Measurements from ENCODE around the gene NFATC2. TPM values are rescaled to one million over a fixed set of nuclear protein-coding genes. Genes with fewer than 3 reads are reported as not detected.

NFATC2 gene
- total RNA-seq, 1 donor: 0.36 TPM

GRCh38 chr20:51492167-51493092, 50.1 kb downstream of the NFATC2 start:
- Histone ChIP-seq H3K4me1 (ENCODE audit: insufficient read depth, low read length) (peaks cover 18% of the 10 kb centered on the region), H2AFZ (ENCODE audit: low read length) (no peak overlapping the region), H3K79me2 (ENCODE audit: insufficient read depth, low read length) (no peaks in the 10 kb centered on the region), H3K36me3 (ENCODE audit: insufficient read depth, low read length) (no peaks in the 10 kb centered on the region), H3K27ac (ENCODE audit: low read depth, low read length) (no peak overlapping the region), H4K20me1 (ENCODE audit: insufficient read depth, low read length) (no peaks in the 10 kb centered on the region), H3K4me2 (ENCODE audit: insufficient read depth, low read length) (no peak overlapping the region), H3K27me3 (ENCODE audit: insufficient read depth, low read length) (no peaks in the 10 kb centered on the region), H3K4me3 (ENCODE audit: insufficient read depth, low read length) (no peak overlapping the region), H3K9me3 (ENCODE audit: low read depth, low read length) (no peaks in the 10 kb centered on the region)
- no peak for TF ChIP-seq CTCF (IDR thresholded peaks at IDR 0.05; ENCODE audit: extremely low read depth, low read depth, low read length)
- no peak for DNase-seq (ENCODE audit: insufficient read length, low spot score, missing footprints)

GRCh38 chr20:51491393-51491792, 51.1 kb downstream of the NFATC2 start:
- no peak overlapping the region for H3K27ac ChIP-seq (ENCODE audit: low read depth, low read length)
- no peak overlapping the region for H2AFZ ChIP-seq (ENCODE audit: low read length)
- no peak overlapping the region for H3K4me2 ChIP-seq (ENCODE audit: insufficient read depth, low read length)
- TF ChIP-seq CTCF (IDR thresholded peaks at IDR 0.05; ENCODE audit: extremely low read depth, low read depth, low read length): no peak
- H3K36me3 ChIP-seq (ENCODE audit: insufficient read depth, low read length): no peaks in the 10 kb centered on the region
- H3K79me2 ChIP-seq (ENCODE audit: insufficient read depth, low read length): no peaks in the 10 kb centered on the region
- H4K20me1 ChIP-seq (ENCODE audit: insufficient read depth, low read length): no peaks in the 10 kb centered on the region
- no peaks in the 10 kb centered on the region for H3K27me3 ChIP-seq (ENCODE audit: insufficient read depth, low read length)
- no peak for DNase-seq (ENCODE audit: insufficient read length, low spot score, missing footprints)
- H3K9me3 ChIP-seq (ENCODE audit: low read depth, low read length): no peaks in the 10 kb centered on the region
- peaks cover 23% of the 10 kb centered on the region for H3K4me1 ChIP-seq (ENCODE audit: insufficient read depth, low read length)
- no peak overlapping the region for H3K4me3 ChIP-seq (ENCODE audit: insufficient read depth, low read length)

DNA sequence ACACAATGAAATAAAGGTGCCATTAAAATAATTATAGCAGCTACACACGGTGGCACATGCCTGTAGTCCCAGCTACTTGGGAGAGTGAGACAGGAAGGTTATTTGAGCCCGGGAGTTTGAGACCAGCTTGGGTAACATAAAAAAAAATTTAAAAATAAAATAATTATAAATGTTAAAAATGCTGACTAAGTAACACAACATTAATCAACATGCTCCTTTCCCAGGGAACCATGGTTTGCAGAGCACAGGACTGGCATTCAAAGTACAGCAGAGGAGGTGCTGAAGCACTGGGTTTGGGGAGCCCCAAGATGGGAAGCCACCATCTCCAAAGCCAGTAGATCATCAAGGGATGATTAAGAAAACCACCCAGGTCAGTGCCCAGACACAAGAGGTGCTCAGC, 51.9 kb downstream of the NFATC2 start:
- no peak for TF ChIP-seq CTCF (IDR thresholded peaks at IDR 0.05; ENCODE audit: extremely low read depth, low read depth, low read length)
- Histone ChIP-seq H3K4me3 (ENCODE audit: insufficient read depth, low read length) (no peak overlapping the region), H4K20me1 (ENCODE audit: insufficient read depth, low read length) (no peaks in the 10 kb centered on the region), H3K36me3 (ENCODE audit: insufficient read depth, low read length) (no peaks in the 10 kb centered on the region), H3K9me3 (ENCODE audit: low read depth, low read length) (no peaks in the 10 kb centered on the region), H3K27me3 (ENCODE audit: insufficient read depth, low read length) (no peaks in the 10 kb centered on the region), H3K4me2 (ENCODE audit: insufficient read depth, low read length) (no peak overlapping the region), H3K79me2 (ENCODE audit: insufficient read depth, low read length) (no peaks in the 10 kb centered on the region), H2AFZ (ENCODE audit: low read length) (no peak overlapping the region), H3K4me1 (ENCODE audit: insufficient read depth, low read length) (peaks cover 26% of the 10 kb centered on the region), H3K27ac (ENCODE audit: low read depth, low read length) (no peak overlapping the region)
- DNase-seq (ENCODE audit: insufficient read length, low spot score, missing footprints): no peak

DNA sequence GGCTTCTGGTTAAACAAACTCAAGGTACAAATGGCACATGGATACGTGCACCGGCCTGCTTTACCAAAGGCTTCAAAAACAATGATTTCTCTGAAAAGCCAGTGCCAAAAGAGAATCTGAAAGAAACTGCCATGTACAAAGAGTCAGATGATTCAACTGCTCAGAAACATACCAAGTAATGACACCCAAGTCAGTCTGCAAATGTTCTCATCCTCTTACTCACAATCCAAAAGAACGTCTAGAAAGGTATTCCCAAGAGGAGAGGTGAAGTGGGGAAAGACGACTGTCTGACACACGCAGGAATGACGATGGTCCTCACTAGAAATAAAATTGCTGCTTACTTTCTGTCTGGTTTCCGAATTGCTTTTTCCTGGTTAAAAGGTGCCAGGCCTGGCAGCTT, 52.9 kb downstream of the NFATC2 start:
- Histone ChIP-seq H3K27ac (ENCODE audit: low read depth, low read length) (no peak overlapping the region), H3K4me3 (ENCODE audit: insufficient read depth, low read length) (no peak overlapping the region), H3K9me3 (ENCODE audit: low read depth, low read length) (no peaks in the 10 kb centered on the region), H3K27me3 (ENCODE audit: insufficient read depth, low read length) (no peaks in the 10 kb centered on the region), H3K79me2 (ENCODE audit: insufficient read depth, low read length) (no peaks in the 10 kb centered on the region), H2AFZ (ENCODE audit: low read length) (no peak overlapping the region), H4K20me1 (ENCODE audit: insufficient read depth, low read length) (no peaks in the 10 kb centered on the region), H3K4me1 (ENCODE audit: insufficient read depth, low read length) (peaks cover 26% of the 10 kb centered on the region), H3K4me2 (ENCODE audit: insufficient read depth, low read length) (no peak overlapping the region), H3K36me3 (ENCODE audit: insufficient read depth, low read length) (no peaks in the 10 kb centered on the region)
- DNase-seq (ENCODE audit: insufficient read length, low spot score, missing footprints): no peak
- TF ChIP-seq CTCF (IDR thresholded peaks at IDR 0.05; ENCODE audit: extremely low read depth, low read depth, low read length): no peak
